Left lobe of liver (tissue), 2 donors: ENCODE data around the gene PBX4. TPM values are rescaled to one million over a fixed set of nuclear protein-coding genes. Genes with fewer than 3 reads are reported as not detected.

Source experiments
- ATAC-seq: fragments of 200-7000 bp; cut with Tn5 transposase; one replicate; pipeline ENCODE4 v1.9.1; 2020; ENCODE audit warnings: mild to moderate bottlenecking, moderate library complexity
- DNase-seq: peaks from one replicate; pipeline ENCODE4 v3.0.0-alpha.2; 2020; ENCODE audit warnings: low spot score
- total RNA-seq: library from RNA; stranded (reverse); gene quantifications from one replicate; pipeline ENCODE4 v1.2.1, GENCODE V29; 2021
- donor health status: DM: no; HTN: no; CAD: no; lungs with moderate emphysema.
- donor health status: DM: no; HTN: yes; CAD: no.

Gene PBX4
- total RNA-seq, 1 donor from 2014 or later: 0.18 TPM

DNA sequence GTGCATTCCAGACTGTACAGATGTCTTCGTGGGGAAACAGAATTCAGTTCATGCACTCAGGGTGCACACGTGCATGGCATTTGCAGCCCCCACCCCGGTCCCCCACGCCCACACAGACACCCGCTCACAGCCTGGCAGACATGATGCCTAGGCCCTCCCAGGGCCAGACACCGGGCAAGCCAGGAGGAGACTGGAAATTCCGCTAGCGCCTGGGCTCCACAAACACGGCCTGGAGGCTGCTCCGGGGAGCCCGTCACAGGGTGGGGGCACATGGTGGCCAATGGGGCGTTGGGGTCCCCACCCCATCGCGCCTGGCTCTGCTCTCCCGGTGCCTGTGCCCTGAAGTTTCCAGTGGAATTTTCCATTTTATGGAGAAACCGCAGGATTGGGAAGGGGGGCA lies 76.9 kb downstream of the PBX4 start:
- no peak for DNase-seq

DNA sequence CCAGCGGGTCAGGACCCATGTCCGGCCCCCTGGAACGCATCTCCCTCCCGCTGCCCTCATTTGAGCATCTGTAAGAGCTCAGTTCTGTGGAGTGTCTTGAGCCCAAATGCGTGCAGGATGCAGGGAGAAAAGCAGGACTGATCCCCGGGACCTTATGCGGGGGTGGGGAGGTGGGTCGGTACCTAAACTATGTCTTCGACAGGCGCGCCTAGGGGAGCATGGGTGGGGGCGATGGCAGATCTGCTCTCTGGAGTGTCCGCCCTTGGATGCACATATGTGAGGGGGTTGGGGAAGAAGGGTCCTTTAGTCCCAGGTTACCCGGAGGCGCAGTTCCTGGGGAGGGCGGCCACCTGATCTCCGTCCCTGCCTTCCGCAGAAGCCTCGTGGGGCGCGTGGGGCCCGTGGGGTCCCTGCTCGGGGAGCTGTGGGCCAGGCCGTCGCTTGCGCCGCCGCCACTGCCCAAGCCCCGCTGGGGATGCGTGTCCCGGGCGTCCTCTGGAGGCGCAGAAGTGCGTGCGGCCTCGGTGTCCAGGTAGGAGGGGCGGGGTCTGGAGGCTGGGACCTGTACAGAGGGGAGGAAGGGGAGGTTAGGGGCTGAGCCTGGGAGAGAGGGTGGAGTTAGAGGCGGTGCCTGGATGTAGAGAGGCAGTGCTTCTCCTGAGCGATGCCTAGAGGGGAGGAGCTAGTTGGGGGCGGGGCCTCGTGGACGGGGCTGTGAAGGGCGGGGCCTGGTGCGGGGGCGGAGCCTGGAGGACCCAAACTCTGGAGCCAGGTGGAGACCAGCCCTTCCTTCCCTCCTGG lies 77.6 kb downstream of the PBX4 start:
- DNase-seq (no peak), ATAC-seq (no peak)

More for the DNA sequence above, 76.9 kb downstream of the PBX4 start:
- no peak for ATAC-seq

DNA sequence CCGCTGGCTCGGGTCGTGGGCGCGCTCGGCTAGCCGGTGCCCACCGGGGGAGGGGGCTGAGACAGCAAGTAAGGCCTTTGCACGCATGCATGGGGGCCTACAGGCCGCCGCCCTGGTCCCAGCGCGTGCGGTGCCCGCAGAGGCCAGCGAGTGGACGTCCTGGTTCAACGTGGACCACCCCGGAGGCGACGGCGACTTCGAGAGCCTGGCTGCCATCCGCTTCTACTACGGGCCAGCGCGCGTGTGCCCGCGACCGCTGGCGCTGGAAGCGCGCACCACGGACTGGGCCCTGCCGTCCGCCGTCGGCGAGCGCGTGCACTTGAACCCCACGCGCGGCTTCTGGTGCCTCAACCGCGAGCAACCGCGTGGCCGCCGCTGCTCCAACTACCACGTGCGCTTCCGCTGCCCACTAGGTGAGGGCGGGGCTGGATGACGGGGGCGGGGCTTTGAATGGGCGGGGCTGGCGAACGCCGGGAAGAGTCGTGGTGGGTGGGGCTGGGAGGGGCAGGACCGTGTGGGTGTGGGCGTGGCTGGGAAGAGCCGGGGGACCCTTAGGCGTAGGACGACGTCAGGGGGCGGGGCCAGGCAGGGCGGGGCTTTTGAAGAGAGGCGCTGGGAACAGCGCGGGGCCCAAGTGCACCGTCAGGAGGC lies 78.3 kb downstream of the PBX4 start:
- DNase-seq (no peak), ATAC-seq (no peak)

DNA sequence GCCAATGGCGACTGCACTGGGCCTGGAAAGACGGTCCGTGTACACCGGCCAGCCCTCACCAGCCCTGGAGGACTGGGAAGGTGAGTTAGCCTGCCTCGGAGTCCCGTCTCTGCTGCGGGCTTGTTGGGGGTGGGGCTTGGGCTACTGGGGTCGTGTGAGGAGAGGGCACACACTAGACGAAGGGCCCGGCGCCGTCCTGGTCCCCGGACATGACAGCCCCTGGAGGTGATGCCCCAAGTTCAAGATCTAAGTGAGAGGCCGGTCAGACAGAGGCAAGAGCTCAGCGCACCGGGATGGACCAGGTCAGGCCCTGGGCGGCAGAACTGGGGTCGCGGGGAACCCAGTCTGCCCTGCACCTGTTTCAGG lies 78.8 kb downstream of the PBX4 start:
- ATAC-seq (no peak), DNase-seq (no peak)

DNA sequence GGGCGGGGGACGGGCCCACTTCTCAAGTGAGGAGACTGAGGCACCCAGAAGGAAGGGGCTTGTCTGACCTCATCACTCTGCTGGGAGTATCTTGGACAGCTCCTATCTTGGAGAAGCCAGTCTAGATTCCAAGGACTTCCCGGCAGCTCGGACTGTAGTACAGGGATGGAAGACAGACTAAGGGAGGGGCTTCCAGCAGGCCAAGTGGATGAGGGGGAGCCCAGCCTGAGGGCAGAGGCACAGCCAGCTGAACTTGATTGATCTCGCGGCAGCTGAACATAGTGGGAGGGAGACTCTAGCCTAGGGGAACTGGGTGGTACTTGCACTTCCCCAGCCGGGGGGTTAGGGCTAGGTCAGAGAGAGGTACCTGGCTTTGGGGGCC lies 79.7 kb downstream of the PBX4 start:
- DNase-seq: no peak
- no peak for ATAC-seq

DNA sequence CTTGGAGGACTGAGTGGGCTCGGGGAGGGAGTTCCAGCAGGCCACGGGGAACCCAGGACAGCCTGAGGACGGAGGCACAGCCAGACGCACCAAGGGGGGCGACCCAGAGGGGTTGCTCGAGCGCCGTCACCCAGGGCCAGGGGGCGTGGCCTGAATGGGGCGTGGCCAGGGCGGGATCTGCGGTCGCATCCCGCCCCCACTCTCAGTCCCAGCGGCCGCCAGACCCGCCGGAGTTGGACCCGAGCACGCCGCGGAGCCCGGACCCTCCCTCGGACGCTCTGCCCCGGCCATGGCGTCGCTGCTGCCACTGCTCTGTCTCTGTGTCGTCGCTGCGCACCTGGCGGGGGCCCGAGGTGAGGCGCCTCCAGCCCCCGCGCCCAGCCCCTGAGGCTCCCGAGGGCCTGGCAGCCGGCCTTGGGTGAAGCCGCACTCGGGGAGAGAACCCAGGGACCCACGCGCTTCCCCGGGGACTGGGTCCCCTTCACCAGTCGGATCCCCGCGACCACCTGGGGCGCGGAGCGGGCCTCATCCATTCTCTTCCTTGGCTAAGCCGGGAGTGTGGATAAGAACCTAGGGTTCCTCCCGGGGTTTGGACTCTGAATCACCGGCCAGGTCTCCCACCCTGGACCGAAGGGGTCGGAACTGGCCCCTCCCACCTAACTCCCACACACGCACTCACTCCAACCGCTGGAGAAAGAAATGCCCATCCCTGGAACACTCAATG lies 80.3 kb downstream of the PBX4 start, which contains the start of gene CILP2:
Gene CILP2, plus strand, starts transcription at position 205 of the 724 bp plus-strand sequence. Its CDS starts 85 bp downstream, at position 290.
- DNase-seq (no peak), ATAC-seq (peak; percentile 18)

DNA sequence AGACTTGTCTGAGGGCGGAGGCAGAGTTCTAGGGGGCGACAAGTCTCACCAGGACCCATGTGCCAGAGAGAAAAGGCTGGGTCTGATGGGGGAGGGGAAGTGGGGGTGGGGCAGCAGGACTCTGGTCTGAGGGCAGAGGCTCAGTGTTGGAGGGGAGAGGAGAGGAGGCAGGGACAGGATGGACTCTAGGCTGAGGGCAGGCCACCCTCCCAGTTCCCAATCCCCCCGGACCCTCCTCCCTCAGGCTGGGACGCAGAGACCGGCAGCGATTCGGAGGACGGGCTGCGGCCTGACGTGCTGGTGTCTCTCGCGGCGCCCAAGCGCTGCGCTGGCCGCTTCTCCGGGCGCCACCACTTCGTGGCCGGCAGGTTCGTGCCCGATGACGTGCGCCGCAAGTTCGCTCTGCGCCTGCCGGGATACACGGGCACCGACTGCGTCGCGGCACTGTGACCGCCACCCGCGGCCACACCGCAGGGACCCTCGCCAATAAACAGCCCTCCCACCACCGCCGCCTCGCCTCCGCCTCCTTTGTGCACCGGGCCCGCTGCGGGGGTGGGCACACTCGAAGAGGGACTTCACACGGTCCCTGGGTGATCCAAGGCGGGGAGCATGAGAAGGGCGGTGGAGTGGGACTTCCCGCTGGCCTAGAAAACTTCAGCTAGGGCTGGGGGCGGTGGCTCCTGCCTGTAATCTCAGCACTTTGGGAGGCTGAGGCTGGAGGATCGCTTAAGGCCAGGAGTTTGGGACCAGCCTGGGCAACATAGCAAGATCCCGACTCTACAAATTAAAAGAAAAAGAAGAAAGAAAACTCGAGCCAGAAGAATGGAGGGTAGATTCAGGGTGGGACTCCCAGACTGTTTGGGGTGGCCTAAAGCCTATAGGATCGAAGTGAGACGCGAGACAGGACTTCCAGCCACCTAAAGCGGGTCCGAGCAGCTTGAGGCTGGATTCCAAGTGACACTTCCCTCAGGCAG lies 81.1 kb downstream of the PBX4 start:
- DNase-seq: no peak

DNA sequence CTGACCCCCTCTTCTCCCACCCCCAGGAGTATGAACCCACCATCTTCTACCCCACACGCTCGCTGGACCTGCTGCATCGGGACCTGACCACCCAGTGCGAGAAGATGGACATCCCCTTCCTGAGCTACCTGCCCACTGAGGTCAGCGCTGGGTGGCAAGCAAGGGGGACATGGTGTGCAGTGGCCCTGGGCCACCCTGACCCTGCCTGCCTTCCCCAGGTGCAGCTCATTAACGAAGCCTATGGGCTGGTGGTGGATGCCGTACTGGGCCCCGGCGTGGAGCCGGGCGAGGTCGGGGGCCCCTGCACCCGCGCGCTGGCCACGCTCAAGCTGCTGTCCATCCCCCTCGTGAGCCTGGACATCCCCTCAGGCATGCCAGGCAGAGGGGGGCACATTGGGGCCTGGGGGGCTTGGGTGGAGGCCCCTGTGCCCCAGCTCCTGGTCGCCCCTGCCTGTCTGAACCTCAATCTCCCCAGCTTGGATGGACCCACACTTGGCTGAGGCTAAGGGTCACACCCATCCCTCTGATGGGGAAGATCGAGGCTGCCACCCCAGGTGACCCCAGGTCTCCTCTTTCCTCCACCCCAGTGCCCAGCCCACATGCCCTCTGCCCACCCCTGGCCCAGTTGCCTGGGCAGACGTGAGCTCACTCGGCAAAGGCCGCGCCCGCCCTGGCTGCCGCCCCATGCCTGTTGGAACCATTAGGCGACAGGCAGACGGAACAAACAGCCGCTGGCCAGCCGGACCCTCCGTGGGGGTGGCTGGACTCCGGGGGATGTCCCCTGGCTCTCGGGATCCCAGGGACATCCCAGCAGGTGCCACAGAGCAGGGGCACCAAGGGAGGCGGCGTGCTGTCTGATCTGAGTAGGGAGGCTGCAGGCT lies 82.9 kb downstream of the PBX4 start:
- DNase-seq (no peak), ATAC-seq (no peak)

More for the DNA sequence above, 81.1 kb downstream of the PBX4 start:
- ATAC-seq: no peak

DNA sequence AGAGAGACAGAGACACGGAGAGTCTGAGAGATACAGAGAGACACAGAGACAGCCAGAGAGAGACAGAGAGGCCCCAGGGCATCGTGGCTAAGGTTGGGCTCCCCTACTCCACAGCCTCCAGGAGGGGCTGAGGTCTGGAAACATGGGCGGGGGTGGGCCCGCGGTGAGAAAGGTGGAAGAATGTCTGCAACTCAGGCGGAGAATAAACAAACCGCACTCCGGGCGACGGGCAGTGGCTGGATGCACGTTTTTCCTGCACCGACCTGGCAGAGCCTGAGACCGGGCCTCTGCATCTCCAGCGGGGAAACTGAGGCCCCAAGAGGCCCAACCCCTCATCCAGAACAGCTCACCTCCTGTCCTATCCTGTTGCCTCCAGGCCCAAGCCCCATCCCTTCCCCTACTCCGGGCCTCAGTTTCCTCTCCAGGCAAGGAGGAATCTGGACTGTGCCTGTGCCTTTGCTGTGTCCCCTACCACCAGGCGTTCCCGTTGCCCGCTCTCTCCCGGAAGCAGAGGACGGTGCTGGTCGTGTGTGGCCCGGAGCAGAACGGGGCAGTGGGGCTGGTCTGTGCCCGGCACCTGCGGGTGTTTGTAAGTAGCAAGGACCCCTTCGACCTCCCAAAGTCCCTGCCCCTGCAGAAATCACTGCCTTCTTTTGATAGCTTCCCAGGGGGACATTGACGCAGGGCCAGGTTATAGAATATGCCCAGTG lies 83.8 kb downstream of the PBX4 start:
- DNase-seq: no peak
- no peak for ATAC-seq

DNA sequence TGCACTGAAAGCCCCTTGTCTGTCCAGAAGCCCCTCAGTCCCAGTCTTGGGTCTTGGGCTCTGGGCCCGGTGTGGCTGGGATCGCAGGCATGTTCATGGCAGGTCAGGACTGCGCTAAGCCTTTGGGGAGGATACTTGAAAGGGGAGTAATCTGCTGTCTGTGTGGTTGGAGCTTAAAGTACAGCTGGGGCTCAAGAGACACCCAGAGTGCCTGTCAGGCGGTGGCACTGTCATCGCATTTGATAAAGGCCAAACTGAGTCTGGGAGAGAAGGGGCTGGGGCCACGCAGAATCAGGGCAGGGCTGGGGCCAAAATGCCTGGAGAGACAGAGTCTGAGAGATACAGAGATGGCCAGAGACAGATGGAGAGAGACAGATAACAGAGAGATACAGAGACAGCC lies 84.6 kb downstream of the PBX4 start:
- DNase-seq (no peak), ATAC-seq (no peak)

DNA sequence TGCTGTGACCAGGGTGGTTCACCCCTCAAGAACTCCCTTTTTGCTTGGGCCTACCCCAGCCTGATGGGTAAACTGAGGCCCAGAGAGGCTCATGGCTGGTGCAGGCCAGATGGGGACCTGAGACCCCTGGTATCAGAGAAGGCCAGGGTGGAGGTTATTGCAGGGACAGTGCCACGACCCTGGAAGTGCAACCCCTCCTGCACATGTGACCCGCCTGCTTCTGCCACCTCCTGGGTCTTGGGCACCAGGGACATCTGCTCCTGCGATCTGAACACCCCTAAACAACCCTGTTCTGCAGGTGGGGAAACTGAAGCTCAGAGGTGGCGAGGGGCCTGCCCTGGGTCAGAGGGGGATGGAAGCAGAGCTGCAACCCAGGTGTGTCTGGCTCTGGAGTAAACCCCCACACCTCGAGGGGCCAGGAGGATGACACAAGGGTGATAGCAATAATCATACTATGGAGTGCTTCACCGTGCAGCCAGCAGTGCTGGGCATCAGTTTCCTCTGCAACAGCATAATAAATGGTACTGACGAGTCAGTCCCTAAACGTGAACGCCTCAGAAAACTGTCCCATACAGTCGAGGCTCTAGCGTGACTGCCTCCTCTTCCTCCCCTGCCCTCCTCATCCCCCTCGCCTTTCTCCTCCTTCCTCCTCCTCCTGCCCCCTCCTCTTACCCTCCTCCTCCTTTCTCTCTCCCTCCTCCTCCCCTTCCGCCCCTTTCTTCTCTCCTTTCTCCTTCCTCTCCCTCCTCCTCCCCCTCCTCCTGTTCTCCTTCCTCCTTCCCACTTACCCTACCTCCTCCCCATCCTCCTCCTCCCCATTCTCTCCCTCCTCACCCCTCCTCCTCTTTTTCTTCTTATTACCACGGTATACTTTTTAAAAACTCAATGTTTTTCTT lies 85.4 kb downstream of the PBX4 start:
- no peak for DNase-seq
- no peak for ATAC-seq

DNA sequence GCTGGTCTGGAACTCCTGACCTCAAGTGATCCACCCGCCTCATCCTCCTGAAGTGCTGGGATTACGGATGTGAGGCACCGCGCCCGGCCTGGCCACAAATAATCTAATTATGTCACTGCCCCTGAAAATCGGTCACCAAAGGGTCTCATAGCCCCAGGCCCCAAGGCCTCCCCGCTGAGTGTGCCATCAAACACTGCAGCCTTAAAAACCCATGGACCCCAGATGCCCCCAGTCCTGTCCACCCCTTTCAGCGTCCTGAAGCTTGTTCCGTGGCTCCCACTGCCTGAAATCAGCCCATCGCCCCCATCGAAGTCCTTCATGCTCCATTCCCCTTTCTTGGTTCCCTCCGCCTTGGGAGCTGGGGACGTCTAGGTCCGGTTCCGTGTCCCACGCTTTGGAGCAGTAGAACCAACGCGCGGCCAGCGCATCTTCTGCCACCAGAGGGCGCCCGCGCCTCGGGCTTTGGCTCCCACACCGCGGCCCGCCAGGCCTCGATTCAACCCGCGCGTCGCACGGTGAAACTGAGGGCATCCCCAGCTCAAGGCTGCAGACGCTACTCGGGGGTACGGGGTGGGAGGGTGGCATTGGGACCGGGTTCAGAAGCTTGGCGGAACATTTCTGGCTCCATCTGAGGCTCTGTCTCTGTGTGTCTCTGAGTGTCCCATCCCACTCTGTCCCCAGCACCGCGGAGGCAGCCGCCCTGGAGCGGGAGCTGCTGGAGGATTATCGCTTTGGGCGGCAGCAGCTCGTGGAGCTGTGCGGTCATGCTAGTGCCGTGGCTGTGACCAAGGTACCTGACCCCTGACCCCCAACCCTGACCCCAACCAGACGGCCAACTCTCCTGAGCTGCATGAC lies 86.3 kb downstream of the PBX4 start:
- DNase-seq: peak; percentile 79
- ATAC-seq: peak; percentile 88

DNA sequence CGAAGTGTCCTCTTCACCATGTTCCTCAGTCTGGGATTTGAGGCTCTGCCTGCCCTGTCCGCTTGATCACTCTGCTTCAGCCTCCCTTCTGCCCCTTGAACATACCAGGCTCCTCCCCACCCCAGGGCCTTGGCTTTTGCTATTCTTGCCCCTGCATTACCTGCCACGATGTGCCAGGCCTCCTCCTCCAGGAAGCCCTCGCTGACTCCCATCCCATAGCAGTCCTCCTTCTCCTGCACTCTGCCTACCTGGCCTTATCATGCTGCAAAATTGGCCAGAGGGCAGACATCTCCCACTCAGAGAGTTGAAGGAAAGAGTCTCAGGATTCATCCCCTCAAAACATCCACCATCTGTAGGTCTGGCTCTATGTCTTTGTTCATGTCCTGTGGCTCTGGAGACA lies 87.6 kb downstream of the PBX4 start:
- ATAC-seq (no peak), DNase-seq (no peak)

DNA sequence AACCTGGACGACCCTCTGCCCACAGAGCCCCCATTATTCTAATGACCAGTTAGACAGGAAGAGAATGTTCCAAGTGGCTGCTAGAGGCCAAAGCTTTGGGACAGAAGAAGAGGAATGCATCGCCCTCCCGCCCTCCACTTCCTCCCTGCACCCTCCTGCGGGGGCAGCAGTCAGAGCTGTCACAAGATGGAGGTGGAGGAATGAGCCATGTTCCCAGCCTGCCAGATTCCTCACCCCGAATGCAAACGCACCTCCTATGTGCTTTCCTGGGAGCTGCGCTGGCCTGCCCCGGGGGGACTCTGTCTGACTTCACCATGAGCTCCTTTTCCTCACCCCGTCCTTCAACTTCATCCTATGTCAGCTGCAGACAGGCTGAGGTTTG lies 88.1 kb downstream of the PBX4 start:
- DNase-seq (no peak), ATAC-seq (no peak)

DNA sequence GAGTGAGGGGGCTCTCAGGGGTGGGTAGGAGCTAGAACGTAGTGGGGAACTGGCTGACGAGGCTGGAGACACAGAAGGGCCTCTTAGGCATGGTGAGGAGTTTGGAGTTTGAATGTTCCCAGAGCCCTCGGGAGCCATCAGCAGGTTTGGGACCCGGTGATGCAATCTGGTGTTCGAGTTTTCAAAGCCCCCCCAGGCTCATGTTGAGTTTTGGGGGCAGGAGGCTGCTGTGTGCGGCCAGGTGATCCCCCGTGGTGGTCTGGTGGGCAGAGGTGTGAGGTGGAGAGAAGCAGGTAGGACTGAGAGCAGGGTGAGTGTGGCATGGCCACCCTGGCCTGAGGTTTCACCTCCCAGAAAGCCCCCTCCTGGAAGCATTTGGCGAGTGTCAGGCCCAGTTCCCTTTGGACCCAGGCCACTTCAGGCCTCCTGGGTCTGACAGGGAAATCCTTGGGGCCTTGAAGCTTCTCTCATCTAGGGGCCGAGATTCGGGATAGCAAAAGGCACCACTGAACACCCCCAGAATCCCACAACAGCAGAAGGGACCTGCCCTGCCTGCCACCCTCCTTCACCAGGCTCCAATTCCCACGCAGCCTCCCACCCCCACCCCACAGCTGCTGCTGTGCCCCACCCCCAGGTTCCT lies 88.6 kb downstream of the PBX4 start:
- ATAC-seq: no peak
- no peak for DNase-seq

DNA sequence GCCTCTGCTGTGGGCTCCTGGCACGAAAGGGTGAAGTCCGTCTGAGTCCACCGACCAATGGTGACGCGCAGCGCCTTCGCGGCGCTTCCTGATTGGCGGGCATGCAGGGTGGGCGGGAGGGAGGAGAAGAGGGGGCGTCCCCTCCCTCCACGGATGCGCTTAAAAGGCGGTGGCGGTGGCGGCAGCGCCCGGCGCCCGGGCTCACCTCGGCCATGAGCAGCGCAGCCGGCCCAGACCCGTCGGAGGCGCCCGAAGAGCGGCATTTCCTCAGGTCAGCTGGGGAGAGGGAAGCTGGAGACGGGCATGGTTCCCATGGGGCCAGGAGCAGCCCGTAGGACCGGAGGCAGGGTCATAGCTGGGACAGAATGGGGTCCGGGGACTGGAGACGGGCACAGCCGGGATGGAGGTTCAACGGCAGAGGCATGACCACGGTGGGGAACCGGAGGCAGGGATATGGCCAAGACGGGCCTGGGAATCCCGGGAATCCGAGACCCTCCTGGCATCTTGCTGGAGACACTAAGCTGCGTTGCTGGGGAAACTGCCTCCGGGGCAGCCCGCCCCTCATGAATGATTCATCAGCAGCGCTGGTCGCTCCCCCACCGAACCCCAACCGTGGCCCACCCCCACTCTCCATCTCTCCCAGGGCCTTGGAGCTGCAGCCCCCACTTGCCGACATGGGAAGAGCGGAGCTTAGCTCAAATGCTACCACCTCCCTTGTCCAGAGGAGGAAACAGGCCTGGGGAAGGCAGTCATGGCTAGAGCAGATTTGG lies 89.6 kb downstream of the PBX4 start, which contains the start of gene YJEFN3:
Gene YJEFN3, plus strand, starts transcription at position 191 of the 770 bp plus-strand sequence. Its CDS starts 22 bp downstream, at position 213.
- no peak for DNase-seq

More for the DNA sequence above, 89.6 kb downstream of the PBX4 start, which contains the start of gene YJEFN3:
- no peak for ATAC-seq
